GM23338 (cell line): ENCODE data around the gene SPINT1. TPM values are rescaled to one million over a fixed set of nuclear protein-coding genes. Genes with fewer than 3 reads are reported as not detected.

Experiments
- ATAC-seq: fragments of 200-7000 bp; cut with Tn5 transposase; 3 replicates; pipeline ENCODE4 v1.9.1; 2020
- DNase-seq: peaks from one replicate; pipeline ENCODE4 v3.0.0-alpha.2; 2015; ENCODE audit warnings: low spot score
- H2AFZ ChIP-seq: fragments of 200-600 bp; sonication (generic); 2 replicates; pipeline ENCODE4 v1.8.0; 2016; ENCODE audit warnings: antibody characterized with exemption, mild to moderate bottlenecking, moderate library complexity
- H3F3A ChIP-seq: fragments of 200-600 bp; sonication (generic); replicated peaks from 2 replicates; pipeline ENCODE4 v1.8.0; 2017; ENCODE audit warnings: antibody characterized with exemption, mixed run types, low read depth
- H3K27ac ChIP-seq: fragments of 200-600 bp; sonication (generic); 2 replicates; pipeline ENCODE4 v1.6.1; 2016; ENCODE audit warnings: low read depth
- H3K27me3 ChIP-seq: fragments of 200-600 bp; sonication (generic); 2 replicates; pipeline ENCODE4 v1.8.0; 2016; ENCODE audit warnings: mild to moderate bottlenecking, mixed run types, moderate library complexity; ENCODE audit not compliant: insufficient read depth
- H3K36me3 ChIP-seq: fragments of 200-600 bp; sonication (generic); 2 replicates; pipeline ENCODE4 v1.8.0; 2016; ENCODE audit warnings: mild to moderate bottlenecking; ENCODE audit not compliant: insufficient read depth
- H3K4me1 ChIP-seq: fragments of 200-600 bp; sonication (generic); 2 replicates; pipeline ENCODE4 v1.8.0; 2016; ENCODE audit warnings: mild to moderate bottlenecking, moderate library complexity; ENCODE audit not compliant: insufficient read depth
- H3K4me2 ChIP-seq: fragments of 200-600 bp; sonication (generic); 2 replicates; pipeline ENCODE4 v1.7.1; 2017; ENCODE audit warnings: mixed run types
- H3K4me3 ChIP-seq: fragments of 200-600 bp; sonication (generic); 2 replicates; pipeline ENCODE4 v1.6.1; 2016; ENCODE audit warnings: mixed run types
- H3K79me2 ChIP-seq: fragments of 200-600 bp; sonication (generic); replicated peaks from 2 replicates; pipeline ENCODE4 v1.8.0; 2017; ENCODE audit warnings: mild to moderate bottlenecking; ENCODE audit not compliant: insufficient read depth
- H3K9me2 ChIP-seq: fragments of 200-600 bp; sonication (generic); 2 replicates; pipeline ENCODE4 v1.8.0; 2017; ENCODE audit not compliant: insufficient read depth
- H4K20me1 ChIP-seq: fragments of 200-600 bp; sonication (generic); replicated peaks from 2 replicates; pipeline ENCODE4 v1.8.0; 2017; ENCODE audit warnings: mild to moderate bottlenecking; ENCODE audit not compliant: insufficient read depth
- H3K27ac Mint-ChIP-seq: 2 replicates; pipeline ENCODE4 v1.8.0; 2020; ENCODE audit warnings: inconsistent platforms, mild to moderate bottlenecking, moderate library complexity, mixed read lengths
- H3K27me3 Mint-ChIP-seq: 3 replicates; pipeline ENCODE4 v1.8.0; 2022; ENCODE audit warnings: low read depth, mild to moderate bottlenecking, moderate library complexity, mixed read lengths, inconsistent platforms; ENCODE audit not compliant: insufficient read depth, poor library complexity
- H3K36me3 Mint-ChIP-seq: 3 replicates; pipeline ENCODE4 v1.8.0; 2021; ENCODE audit warnings: low read depth, mild to moderate bottlenecking, inconsistent platforms, moderate library complexity, mixed read lengths
- H3K4me1 Mint-ChIP-seq: 3 replicates; pipeline ENCODE4 v1.8.0; 2020; ENCODE audit warnings: mild to moderate bottlenecking, inconsistent platforms, mixed read lengths
- H3K4me3 Mint-ChIP-seq: 3 replicates; pipeline ENCODE4 v1.8.0; 2021; ENCODE audit warnings: moderate library complexity, mild to moderate bottlenecking, inconsistent platforms, mixed read lengths
- H3K9me3 Mint-ChIP-seq: 3 replicates; pipeline ENCODE4 v1.8.0; 2020; ENCODE audit warnings: moderate library complexity, mild to moderate bottlenecking, inconsistent platforms, mixed read lengths
- CREB1 ChIP-seq: fragments of 250-450 bp; sonication (Bioruptor Pico); IDR thresholded peaks from 2 replicates; pipeline ENCODE4 v1.5.0; 2020; ENCODE audit warnings: low read depth, mild to moderate bottlenecking, moderate library complexity
- EZH2 ChIP-seq: fragments of 200-600 bp; sonication (generic); IDR thresholded peaks from one replicate; pipeline ENCODE4 v1.8.0; 2017; ENCODE audit warnings: antibody characterized with exemption, mild to moderate bottlenecking, low read depth; ENCODE audit not compliant: unreplicated experiment
- EZH2phosphoT487 ChIP-seq: fragments of 200-600 bp; sonication (generic); IDR thresholded peaks from one replicate; pipeline ENCODE4 v1.8.1; 2018; ENCODE audit warnings: antibody characterized with exemption; ENCODE audit not compliant: unreplicated experiment
- JUNB ChIP-seq: IDR thresholded peaks from one replicate; pipeline ENCODE4 v1.6.1; 2016; ENCODE audit warnings: antibody characterized with exemption; ENCODE audit not compliant: unreplicated experiment
- NANOG ChIP-seq: IDR thresholded peaks from 2 replicates; pipeline ENCODE4 v1.6.1; 2016; ENCODE audit warnings: antibody characterized with exemption, borderline replicate concordance
- POLR2AphosphoS5 ChIP-seq: IDR thresholded peaks from 2 replicates; pipeline ENCODE4 v1.6.1; 2016; ENCODE audit warnings: antibody characterized with exemption, low read depth
- STAT1 ChIP-seq: IDR thresholded peaks from one replicate; pipeline ENCODE4 v1.6.1; 2016; ENCODE audit warnings: antibody characterized with exemption; ENCODE audit not compliant: unreplicated experiment
- ZNF114 ChIP-seq: fragments of 250-450 bp; sonication (Bioruptor Pico); IDR thresholded peaks from 2 replicates; pipeline ENCODE4 v1.5.0; 2020; ENCODE audit warnings: mild to moderate bottlenecking, moderate library complexity
- ZNF331 ChIP-seq: fragments of 250-450 bp; sonication (Bioruptor Pico); IDR thresholded peaks from 2 replicates; pipeline ENCODE4 v1.5.0; 2020; ENCODE audit warnings: low read depth, mild to moderate bottlenecking, moderate library complexity
- polyA plus RNA-seq: library from polyadenylated mRNA; unstranded; fragments of >200 nt; fragmentation: Nextera tagmentation; extraction: Ambion mirVana; gene quantifications from 2 replicates; pipeline ENCODE4 v1.2.1, GENCODE V29; 2016
- total RNA-seq: library from RNA; depleted of rRNA; stranded (reverse); fragments of >200 nt; shearing (Covaris generic); gene quantifications from 2 replicates; pipeline ENCODE4 v1.2.3, GENCODE V29; 2014
- TF ChIP-seq, protein P1 (sequence below): IDR thresholded peaks from one replicate; pipeline ENCODE4 v1.6.1; 2018; ENCODE audit warnings: antibody characterized with exemption; ENCODE audit not compliant: unreplicated experiment
- TF ChIP-seq, protein P2 (sequence below): fragments of 250-450 bp; sonication (Bioruptor Pico); IDR thresholded peaks from 2 replicates; pipeline ENCODE4 v1.5.0; 2020; ENCODE audit warnings: mild to moderate bottlenecking, moderate library complexity
- TF ChIP-seq, protein P3 (sequence below), 2 experiments: fragments of 200-600 bp in 1 of 2; sonication (generic) in 1 of 2; conservative IDR thresholded peaks; 2 replicates each; pipeline versions ENCODE4 v1.5.1 to v1.6.1; 2016 to 2017; ENCODE audit warnings: antibody characterized with exemption in 2 of 2, low read depth in 2 of 2, mild to moderate bottlenecking in 2 of 2, moderate library complexity in 1 of 2
- TF ChIP-seq, protein P4 (sequence below): IDR thresholded peaks from 2 replicates; pipeline ENCODE4 v1.6.1; 2016; ENCODE audit warnings: antibody characterized with exemption

The SPINT1 gene
- total and polyA plus RNA-seq, 2 experiments from 2014 or later: 41.3 to 253 TPM

DNA sequence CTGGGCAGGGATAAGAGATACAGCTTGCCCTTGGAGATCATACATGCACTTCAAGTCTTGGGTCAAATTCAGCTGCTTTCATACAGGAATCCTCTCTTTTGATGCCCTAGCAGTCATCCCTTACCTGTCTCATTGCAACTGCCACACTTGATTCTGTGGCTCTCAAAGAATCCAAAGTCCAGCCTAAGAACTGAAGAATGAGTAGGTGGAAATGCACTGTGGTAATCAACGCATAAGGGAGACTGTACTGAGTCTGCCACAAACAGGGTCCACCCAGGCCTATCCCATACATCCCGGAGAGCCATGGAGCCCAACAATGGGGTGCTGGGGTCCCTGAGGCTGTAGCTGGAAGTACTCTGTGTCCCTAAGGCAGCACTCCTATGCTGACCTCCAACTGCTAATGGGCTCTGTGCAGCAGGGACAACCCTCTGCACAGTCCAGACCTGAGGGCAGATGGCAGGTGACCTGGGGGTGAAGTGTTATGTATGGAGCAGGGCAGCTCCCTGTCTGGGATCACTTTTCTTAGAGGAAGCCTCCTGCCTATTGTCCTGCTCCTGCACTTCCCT, 48.7 kb downstream of the SPINT1 start:
- no peak for ATAC-seq
- H3K36me3 Mint-ChIP-seq: peaks cover 23% of the 10 kb centered on the region
- no peak for TF ChIP-seq JUNB
- TF ChIP-seq NANOG: no peak
- no peak for TF ChIP-seq STAT1
- TF ChIP-seq, protein P1, sequence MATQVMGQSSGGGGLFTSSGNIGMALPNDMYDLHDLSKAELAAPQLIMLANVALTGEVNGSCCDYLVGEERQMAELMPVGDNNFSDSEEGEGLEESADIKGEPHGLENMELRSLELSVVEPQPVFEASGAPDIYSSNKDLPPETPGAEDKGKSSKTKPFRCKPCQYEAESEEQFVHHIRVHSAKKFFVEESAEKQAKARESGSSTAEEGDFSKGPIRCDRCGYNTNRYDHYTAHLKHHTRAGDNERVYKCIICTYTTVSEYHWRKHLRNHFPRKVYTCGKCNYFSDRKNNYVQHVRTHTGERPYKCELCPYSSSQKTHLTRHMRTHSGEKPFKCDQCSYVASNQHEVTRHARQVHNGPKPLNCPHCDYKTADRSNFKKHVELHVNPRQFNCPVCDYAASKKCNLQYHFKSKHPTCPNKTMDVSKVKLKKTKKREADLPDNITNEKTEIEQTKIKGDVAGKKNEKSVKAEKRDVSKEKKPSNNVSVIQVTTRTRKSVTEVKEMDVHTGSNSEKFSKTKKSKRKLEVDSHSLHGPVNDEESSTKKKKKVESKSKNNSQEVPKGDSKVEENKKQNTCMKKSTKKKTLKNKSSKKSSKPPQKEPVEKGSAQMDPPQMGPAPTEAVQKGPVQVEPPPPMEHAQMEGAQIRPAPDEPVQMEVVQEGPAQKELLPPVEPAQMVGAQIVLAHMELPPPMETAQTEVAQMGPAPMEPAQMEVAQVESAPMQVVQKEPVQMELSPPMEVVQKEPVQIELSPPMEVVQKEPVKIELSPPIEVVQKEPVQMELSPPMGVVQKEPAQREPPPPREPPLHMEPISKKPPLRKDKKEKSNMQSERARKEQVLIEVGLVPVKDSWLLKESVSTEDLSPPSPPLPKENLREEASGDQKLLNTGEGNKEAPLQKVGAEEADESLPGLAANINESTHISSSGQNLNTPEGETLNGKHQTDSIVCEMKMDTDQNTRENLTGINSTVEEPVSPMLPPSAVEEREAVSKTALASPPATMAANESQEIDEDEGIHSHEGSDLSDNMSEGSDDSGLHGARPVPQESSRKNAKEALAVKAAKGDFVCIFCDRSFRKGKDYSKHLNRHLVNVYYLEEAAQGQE: no peak
- TF ChIP-seq EZH2phosphoT487: no peak
- no peak for TF ChIP-seq ZNF331 (CRISPR knock-in tag)
- no peak for TF ChIP-seq ZNF114 (CRISPR knock-in tag)
- no peak for TF ChIP-seq EZH2
- TF ChIP-seq, protein P2, sequence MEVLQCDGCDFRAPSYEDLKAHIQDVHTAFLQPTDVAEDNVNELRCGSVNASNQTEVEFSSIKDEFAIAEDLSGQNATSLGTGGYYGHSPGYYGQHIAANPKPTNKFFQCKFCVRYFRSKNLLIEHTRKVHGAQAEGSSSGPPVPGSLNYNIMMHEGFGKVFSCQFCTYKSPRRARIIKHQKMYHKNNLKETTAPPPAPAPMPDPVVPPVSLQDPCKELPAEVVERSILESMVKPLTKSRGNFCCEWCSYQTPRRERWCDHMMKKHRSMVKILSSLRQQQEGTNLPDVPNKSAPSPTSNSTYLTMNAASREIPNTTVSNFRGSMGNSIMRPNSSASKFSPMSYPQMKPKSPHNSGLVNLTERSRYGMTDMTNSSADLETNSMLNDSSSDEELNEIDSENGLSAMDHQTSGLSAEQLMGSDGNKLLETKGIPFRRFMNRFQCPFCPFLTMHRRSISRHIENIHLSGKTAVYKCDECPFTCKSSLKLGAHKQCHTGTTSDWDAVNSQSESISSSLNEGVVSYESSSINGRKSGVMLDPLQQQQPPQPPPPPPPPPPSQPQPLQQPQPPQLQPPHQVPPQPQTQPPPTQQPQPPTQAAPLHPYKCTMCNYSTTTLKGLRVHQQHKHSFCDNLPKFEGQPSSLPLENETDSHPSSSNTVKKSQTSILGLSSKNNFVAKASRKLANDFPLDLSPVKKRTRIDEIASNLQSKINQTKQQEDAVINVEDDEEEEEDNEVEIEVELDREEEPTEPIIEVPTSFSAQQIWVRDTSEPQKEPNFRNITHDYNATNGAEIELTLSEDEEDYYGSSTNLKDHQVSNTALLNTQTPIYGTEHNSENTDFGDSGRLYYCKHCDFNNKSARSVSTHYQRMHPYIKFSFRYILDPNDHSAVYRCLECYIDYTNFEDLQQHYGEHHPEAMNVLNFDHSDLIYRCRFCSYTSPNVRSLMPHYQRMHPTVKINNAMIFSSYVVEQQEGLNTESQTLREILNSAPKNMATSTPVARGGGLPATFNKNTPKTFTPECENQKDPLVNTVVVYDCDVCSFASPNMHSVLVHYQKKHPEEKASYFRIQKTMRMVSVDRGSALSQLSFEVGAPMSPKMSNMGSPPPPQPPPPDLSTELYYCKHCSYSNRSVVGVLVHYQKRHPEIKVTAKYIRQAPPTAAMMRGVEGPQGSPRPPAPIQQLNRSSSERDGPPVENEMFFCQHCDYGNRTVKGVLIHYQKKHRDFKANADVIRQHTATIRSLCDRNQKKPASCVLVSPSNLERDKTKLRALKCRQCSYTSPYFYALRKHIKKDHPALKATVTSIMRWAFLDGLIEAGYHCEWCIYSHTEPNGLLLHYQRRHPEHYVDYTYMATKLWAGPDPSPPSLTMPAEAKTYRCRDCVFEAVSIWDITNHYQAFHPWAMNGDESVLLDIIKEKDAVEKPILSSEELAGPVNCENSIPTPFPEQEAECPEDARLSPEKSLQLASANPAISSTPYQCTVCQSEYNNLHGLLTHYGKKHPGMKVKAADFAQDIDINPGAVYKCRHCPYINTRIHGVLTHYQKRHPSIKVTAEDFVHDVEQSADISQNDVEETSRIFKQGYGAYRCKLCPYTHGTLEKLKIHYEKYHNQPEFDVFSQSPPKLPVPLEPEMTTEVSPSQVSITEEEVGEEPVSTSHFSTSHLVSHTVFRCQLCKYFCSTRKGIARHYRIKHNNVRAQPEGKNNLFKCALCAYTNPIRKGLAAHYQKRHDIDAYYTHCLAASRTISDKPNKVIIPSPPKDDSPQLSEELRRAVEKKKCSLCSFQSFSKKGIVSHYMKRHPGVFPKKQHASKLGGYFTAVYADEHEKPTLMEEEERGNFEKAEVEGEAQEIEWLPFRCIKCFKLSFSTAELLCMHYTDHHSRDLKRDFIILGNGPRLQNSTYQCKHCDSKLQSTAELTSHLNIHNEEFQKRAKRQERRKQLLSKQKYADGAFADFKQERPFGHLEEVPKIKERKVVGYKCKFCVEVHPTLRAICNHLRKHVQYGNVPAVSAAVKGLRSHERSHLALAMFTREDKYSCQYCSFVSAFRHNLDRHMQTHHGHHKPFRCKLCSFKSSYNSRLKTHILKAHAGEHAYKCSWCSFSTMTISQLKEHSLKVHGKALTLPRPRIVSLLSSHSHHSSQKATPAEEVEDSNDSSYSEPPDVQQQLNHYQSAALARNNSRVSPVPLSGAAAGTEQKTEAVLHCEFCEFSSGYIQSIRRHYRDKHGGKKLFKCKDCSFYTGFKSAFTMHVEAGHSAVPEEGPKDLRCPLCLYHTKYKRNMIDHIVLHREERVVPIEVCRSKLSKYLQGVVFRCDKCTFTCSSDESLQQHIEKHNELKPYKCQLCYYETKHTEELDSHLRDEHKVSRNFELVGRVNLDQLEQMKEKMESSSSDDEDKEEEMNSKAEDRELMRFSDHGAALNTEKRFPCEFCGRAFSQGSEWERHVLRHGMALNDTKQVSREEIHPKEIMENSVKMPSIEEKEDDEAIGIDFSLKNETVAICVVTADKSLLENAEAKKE (CRISPR knock-in tag): no peak
- TF ChIP-seq POLR2AphosphoS5: no peak
- no peak for TF ChIP-seq CREB1 (CRISPR knock-in tag)
- TF ChIP-seq, protein P3, sequence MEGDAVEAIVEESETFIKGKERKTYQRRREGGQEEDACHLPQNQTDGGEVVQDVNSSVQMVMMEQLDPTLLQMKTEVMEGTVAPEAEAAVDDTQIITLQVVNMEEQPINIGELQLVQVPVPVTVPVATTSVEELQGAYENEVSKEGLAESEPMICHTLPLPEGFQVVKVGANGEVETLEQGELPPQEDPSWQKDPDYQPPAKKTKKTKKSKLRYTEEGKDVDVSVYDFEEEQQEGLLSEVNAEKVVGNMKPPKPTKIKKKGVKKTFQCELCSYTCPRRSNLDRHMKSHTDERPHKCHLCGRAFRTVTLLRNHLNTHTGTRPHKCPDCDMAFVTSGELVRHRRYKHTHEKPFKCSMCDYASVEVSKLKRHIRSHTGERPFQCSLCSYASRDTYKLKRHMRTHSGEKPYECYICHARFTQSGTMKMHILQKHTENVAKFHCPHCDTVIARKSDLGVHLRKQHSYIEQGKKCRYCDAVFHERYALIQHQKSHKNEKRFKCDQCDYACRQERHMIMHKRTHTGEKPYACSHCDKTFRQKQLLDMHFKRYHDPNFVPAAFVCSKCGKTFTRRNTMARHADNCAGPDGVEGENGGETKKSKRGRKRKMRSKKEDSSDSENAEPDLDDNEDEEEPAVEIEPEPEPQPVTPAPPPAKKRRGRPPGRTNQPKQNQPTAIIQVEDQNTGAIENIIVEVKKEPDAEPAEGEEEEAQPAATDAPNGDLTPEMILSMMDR (conservative IDR thresholded peaks at IDR 0.05; ENCODE audit: low read depth in 2 of 2): no peak
- TF ChIP-seq, protein P4, sequence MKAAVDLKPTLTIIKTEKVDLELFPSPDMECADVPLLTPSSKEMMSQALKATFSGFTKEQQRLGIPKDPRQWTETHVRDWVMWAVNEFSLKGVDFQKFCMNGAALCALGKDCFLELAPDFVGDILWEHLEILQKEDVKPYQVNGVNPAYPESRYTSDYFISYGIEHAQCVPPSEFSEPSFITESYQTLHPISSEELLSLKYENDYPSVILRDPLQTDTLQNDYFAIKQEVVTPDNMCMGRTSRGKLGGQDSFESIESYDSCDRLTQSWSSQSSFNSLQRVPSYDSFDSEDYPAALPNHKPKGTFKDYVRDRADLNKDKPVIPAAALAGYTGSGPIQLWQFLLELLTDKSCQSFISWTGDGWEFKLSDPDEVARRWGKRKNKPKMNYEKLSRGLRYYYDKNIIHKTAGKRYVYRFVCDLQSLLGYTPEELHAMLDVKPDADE: no peak
- H3K27me3 Mint-ChIP-seq: peaks cover 19% of the 10 kb centered on the region
- Histone ChIP-seq H3K4me3 (no peak overlapping the region), H3K4me1 (0 out of 2 replicates have a peak, but pooled peaks cover 4% of the 10 kb centered on the region), H3K36me3 (peaks cover 12% of the 10 kb centered on the region), H3K27me3 (peaks cover 7% of the 10 kb centered on the region; the same call in 1 of the 2 replicates), H2AFZ (peak overlapping the region; percentile 100; the same call in 1 of the 2 replicates), H3K79me2 (peaks cover 23% of the 10 kb centered on the region), H4K20me1 (no peaks in the 10 kb centered on the region; the same call in none of the 2 replicates), H3K4me2 (no peak overlapping the region), H3K27ac (no peak overlapping the region), H3F3A (no peaks in the 10 kb centered on the region; the same call in 1 of the 2 replicates), H3K9me2 (no peaks in the 10 kb centered on the region)
- no peak for DNase-seq
- peaks cover 9% of the 10 kb centered on the region for H3K4me1 Mint-ChIP-seq
- H3K27ac Mint-ChIP-seq: no peak overlapping the region
- no peaks in the 10 kb centered on the region; the same call in 2 of the 3 replicates for H3K9me3 Mint-ChIP-seq
- H3K4me3 Mint-ChIP-seq: no peak overlapping the region; the same call in 2 of the 3 replicates
